ENCODE data around the gene SNF8. TPM values are rescaled to one million over a fixed set of nuclear protein-coding genes. Genes with fewer than 3 reads are reported as not detected.

The SNF8 gene
- total RNA-seq (10 to 100 TPM; 53.8 to 70.6 TPM), total RNA-seq (29.9 to 45.9 reads per million in 2 donors)

- ATAC-seq (peak; percentile 94), DNase-seq (peak; percentile 82 to 92 (median 83))
- Mint-ChIP-seq H3K36me3 (ENCODE audit: low read depth) (no peaks in the 10 kb centered on the region), H3K4me3 (peak within 1 kb of the TSS; percentile 96), H3K27ac (peak within 1 kb of the TSS; percentile 99), H3K4me1 (peaks cover 11% of the 10 kb centered on the region), H3K27me3 (no peaks in the 10 kb centered on the region)
- H3K9me3 ChIP-seq (ENCODE audit: control insufficient read depth, low read length, poor library complexity, severe bottlenecking), result no peaks in the 10 kb centered on the region
Observed at GRCh38 chr17:48944515-48945260, at the start of gene SNF8. Gene SNF8 (minus strand): TSS chr17:48944842. CDS start chr17:48944734, 108 bp downstream.

- H3K9me3 ChIP-seq (ENCODE audit: control insufficient read depth, low read length, poor library complexity, severe bottlenecking), result peaks cover 4% of the 10 kb centered on the region
- Mint-ChIP-seq H3K36me3 (ENCODE audit: low read depth) (peaks cover 8% of the 10 kb centered on the region), H3K27me3 (peaks cover 64% of the 10 kb centered on the region), H3K4me1 (peaks cover 23% of the 10 kb centered on the region), H3K27ac (no peak overlapping the region), H3K4me3 (no peak overlapping the region)
- DNase-seq, result no peak
- ATAC-seq, result no peak
Observed at GRCh38 chr17:48993951-48994350, 49.3 kb upstream of the SNF8 start.

- Mint-ChIP-seq H3K4me3 (no peak overlapping the region), H3K27ac (no peak overlapping the region), H3K27me3 (peaks cover 58% of the 10 kb centered on the region), H3K4me1 (peaks cover 20% of the 10 kb centered on the region), H3K36me3 (ENCODE audit: low read depth) (peaks cover 8% of the 10 kb centered on the region)
- ATAC-seq, result no peak
- DNase-seq, result no peak
- H3K9me3 ChIP-seq (ENCODE audit: control insufficient read depth, low read length, poor library complexity, severe bottlenecking), result peaks cover 4% of the 10 kb centered on the region
Observed at GRCh38 chr17:48993305-48993704, 48.7 kb upstream of the SNF8 start.

- no peak for ATAC-seq
- peaks cover 4% of the 10 kb centered on the region for H3K9me3 ChIP-seq (ENCODE audit: control insufficient read depth, low read length, poor library complexity, severe bottlenecking)
- DNase-seq, result no peak
- Mint-ChIP-seq H3K4me1 (peaks cover 16% of the 10 kb centered on the region), H3K27ac (no peak overlapping the region), H3K36me3 (ENCODE audit: low read depth) (peaks cover 8% of the 10 kb centered on the region), H3K4me3 (no peak overlapping the region), H3K27me3 (peaks cover 53% of the 10 kb centered on the region)
Observed at GRCh38 chr17:48992444-48992843, 47.8 kb upstream of the SNF8 start.

GRCh38 chr17:48990882-48991357 lies 46.3 kb upstream of the SNF8 start:
- H3K4me1 Mint-ChIP-seq, result peaks cover 6% of the 10 kb centered on the region
- peaks cover 47% of the 10 kb centered on the region for H3K27me3 Mint-ChIP-seq
- H3K9me3 ChIP-seq (ENCODE audit: control insufficient read depth, low read length, poor library complexity, severe bottlenecking), result peaks cover 4% of the 10 kb centered on the region
- H3K4me3 Mint-ChIP-seq, result no peak overlapping the region
- DNase-seq (no peak), ATAC-seq (no peak)
- no peak overlapping the region for H3K27ac Mint-ChIP-seq
- H3K36me3 Mint-ChIP-seq (ENCODE audit: low read depth), result peaks cover 3% of the 10 kb centered on the region

GRCh38 chr17:48989100-48989499 lies 44.5 kb upstream of the SNF8 start:
- Mint-ChIP-seq H3K36me3 (ENCODE audit: low read depth) (peaks cover 3% of the 10 kb centered on the region), H3K27me3 (peaks cover 50% of the 10 kb centered on the region), H3K4me3 (no peak overlapping the region), H3K4me1 (no peaks in the 10 kb centered on the region), H3K27ac (no peak overlapping the region)
- ATAC-seq (no peak), DNase-seq (no peak)
- no peaks in the 10 kb centered on the region for H3K9me3 ChIP-seq (ENCODE audit: control insufficient read depth, low read length, poor library complexity, severe bottlenecking)

- no peak overlapping the region for H3K4me3 Mint-ChIP-seq
Observed at GRCh38 chr17:48985436-48986245, 41.0 kb upstream of the SNF8 start.

GRCh38 chr17:48981927-48982539 lies 37.4 kb upstream of the SNF8 start:
- no peak for ATAC-seq
- no peaks in the 10 kb centered on the region for H3K4me1 Mint-ChIP-seq
- peaks cover 17% of the 10 kb centered on the region for H3K27me3 Mint-ChIP-seq
- no peaks in the 10 kb centered on the region for H3K36me3 Mint-ChIP-seq (ENCODE audit: low read depth)
- no peak overlapping the region for H3K4me3 Mint-ChIP-seq
- DNase-seq, result no peak
- no peak overlapping the region for H3K27ac Mint-ChIP-seq
- no peaks in the 10 kb centered on the region for H3K9me3 ChIP-seq (ENCODE audit: control insufficient read depth, low read length, poor library complexity, severe bottlenecking)

More at GRCh38 chr17:48985436-48986245, 41.0 kb upstream of the SNF8 start:
- ATAC-seq (no peak), DNase-seq (no peak)
- Mint-ChIP-seq H3K4me1 (no peaks in the 10 kb centered on the region), H3K27ac (no peak overlapping the region), H3K27me3 (peaks cover 35% of the 10 kb centered on the region), H3K36me3 (ENCODE audit: low read depth) (no peaks in the 10 kb centered on the region)
- no peaks in the 10 kb centered on the region for H3K9me3 ChIP-seq (ENCODE audit: control insufficient read depth, low read length, poor library complexity, severe bottlenecking)

GRCh38 chr17:48973806-48974205 lies 29.2 kb upstream of the SNF8 start:
- ATAC-seq (no peak), DNase-seq (no peak)
- no peaks in the 10 kb centered on the region for H3K36me3 Mint-ChIP-seq (ENCODE audit: low read depth)
- no peak overlapping the region for H3K4me3 Mint-ChIP-seq
- no peak overlapping the region for H3K27ac Mint-ChIP-seq
- H3K9me3 ChIP-seq (ENCODE audit: control insufficient read depth, low read length, poor library complexity, severe bottlenecking), result no peaks in the 10 kb centered on the region
- peaks cover 26% of the 10 kb centered on the region for H3K27me3 Mint-ChIP-seq
- no peaks in the 10 kb centered on the region for H3K4me1 Mint-ChIP-seq

- no peaks in the 10 kb centered on the region for H3K9me3 ChIP-seq (ENCODE audit: control insufficient read depth, low read length, poor library complexity, severe bottlenecking)
- no peak for ATAC-seq
- no peaks in the 10 kb centered on the region for H3K36me3 Mint-ChIP-seq (ENCODE audit: low read depth)
- H3K27ac Mint-ChIP-seq, result no peak overlapping the region
- DNase-seq, result no peak
- H3K27me3 Mint-ChIP-seq, result peaks cover 33% of the 10 kb centered on the region
- no peak overlapping the region for H3K4me3 Mint-ChIP-seq
- H3K4me1 Mint-ChIP-seq, result no peaks in the 10 kb centered on the region
Observed at GRCh38 chr17:48972749-48973097, 28.1 kb upstream of the SNF8 start.

- Mint-ChIP-seq H3K4me1 (peaks cover 3% of the 10 kb centered on the region), H3K36me3 (ENCODE audit: low read depth) (no peaks in the 10 kb centered on the region), H3K27ac (no peak overlapping the region), H3K27me3 (peaks cover 42% of the 10 kb centered on the region), H3K4me3 (no peak overlapping the region)
- no peak for ATAC-seq
- H3K9me3 ChIP-seq (ENCODE audit: control insufficient read depth, low read length, poor library complexity, severe bottlenecking), result no peaks in the 10 kb centered on the region
- no peak for DNase-seq
Observed at GRCh38 chr17:48970865-48971687, 26.4 kb upstream of the SNF8 start.

- H3K4me3 Mint-ChIP-seq, result no peak overlapping the region
- H3K27me3 Mint-ChIP-seq, result peaks cover 42% of the 10 kb centered on the region
- no peaks in the 10 kb centered on the region for H3K9me3 ChIP-seq (ENCODE audit: control insufficient read depth, low read length, poor library complexity, severe bottlenecking)
- DNase-seq (no peak), ATAC-seq (no peak)
- peaks cover 3% of the 10 kb centered on the region for H3K4me1 Mint-ChIP-seq
- H3K27ac Mint-ChIP-seq, result no peak overlapping the region
- H3K36me3 Mint-ChIP-seq (ENCODE audit: low read depth), result no peaks in the 10 kb centered on the region
Observed at GRCh38 chr17:48970224-48970623, 25.6 kb upstream of the SNF8 start.

Data from T-helper 17 cell (primary cell).